Duodenal mucosa (tissue), 2 donors: ENCODE results near the gene GOLGA7B.

Experiments
- H3K27ac ChIP-seq: one replicate; pipeline ENCODE4 v1.7.0; 2013; ENCODE audit warnings: low read depth, low read length
- H3K27me3 ChIP-seq, 2 donors: one replicate each; pipeline ENCODE4 v1.7.0; 2013; ENCODE audit warnings: low read length in 2 of 2, control low read depth in 1 of 2; ENCODE audit not compliant: insufficient read depth in 2 of 2, control insufficient read depth in 1 of 2
- H3K36me3 ChIP-seq, 2 donors: one replicate each; pipeline ENCODE4 v1.7.0; 2013; ENCODE audit warnings: low read length in 2 of 2, control low read depth in 1 of 2; ENCODE audit not compliant: insufficient read depth in 2 of 2, control insufficient read depth in 1 of 2
- H3K4me1 ChIP-seq, 2 donors: one replicate each; pipeline ENCODE4 v1.7.0; 2013; ENCODE audit warnings: low read length in 2 of 2, control low read depth in 1 of 2; ENCODE audit not compliant: insufficient read depth in 2 of 2, control insufficient read depth in 1 of 2
- H3K4me3 ChIP-seq, 2 donors: one replicate each; pipeline ENCODE4 v1.7.0; 2013; ENCODE audit warnings: low read length in 2 of 2, low read depth in 1 of 2
- H3K9ac ChIP-seq, 2 donors: one replicate each; pipeline ENCODE4 v1.7.0; 2013; ENCODE audit warnings: low read length in 2 of 2, low read depth in 1 of 2
- H3K9me3 ChIP-seq, 2 donors: one replicate each; pipeline ENCODE4 v1.7.0; 2013; ENCODE audit warnings: low read length in 2 of 2, control low read depth in 1 of 2; ENCODE audit not compliant: control insufficient read depth in 1 of 2

The GOLGA7B gene

GRCh38 chr10:97914171-97914836 lies 64.7 kb downstream of the GOLGA7B start:
- no peaks in the 10 kb centered on the region for H3K36me3 ChIP-seq
- no peaks in the 10 kb centered on the region for H3K9me3 ChIP-seq
- no peak overlapping the region for H3K9ac ChIP-seq
- H3K4me1 ChIP-seq = peaks cover 0 to 4% of the 10 kb centered on the region in 2 donors
- H3K27ac ChIP-seq = no peak overlapping the region
- H3K27me3 ChIP-seq = peaks cover 3 to 5% of the 10 kb centered on the region in 2 donors
- H3K4me3 ChIP-seq = no peak overlapping the region

- no peak overlapping the region for H3K27ac ChIP-seq
- H3K27me3 ChIP-seq = peaks cover 3 to 5% of the 10 kb centered on the region in 2 donors
- H3K9ac ChIP-seq = no peak overlapping the region
- H3K9me3 ChIP-seq = no peaks in the 10 kb centered on the region
- no peak overlapping the region for H3K4me3 ChIP-seq
- H3K4me1 ChIP-seq = peaks cover 0 to 4% of the 10 kb centered on the region in 2 donors
- no peaks in the 10 kb centered on the region for H3K36me3 ChIP-seq
Observed at GRCh38 chr10:97914837-97915211, 65.2 kb downstream of the GOLGA7B start.

- no peak overlapping the region for H3K27ac ChIP-seq
- no peak overlapping the region for H3K4me3 ChIP-seq
- peaks cover 3 to 5% of the 10 kb centered on the region in 2 donors for H3K27me3 ChIP-seq
- H3K9ac ChIP-seq = no peak overlapping the region
- H3K4me1 ChIP-seq = peaks cover 0 to 4% of the 10 kb centered on the region in 2 donors
- H3K36me3 ChIP-seq = no peaks in the 10 kb centered on the region
- H3K9me3 ChIP-seq = no peaks in the 10 kb centered on the region
Observed at GRCh38 chr10:97915346-97916131, 65.9 kb downstream of the GOLGA7B start.

GRCh38 chr10:97916586-97916985 lies 66.9 kb downstream of the GOLGA7B start:
- Histone ChIP-seq H3K4me3 (no peak overlapping the region), H3K9me3 (no peaks in the 10 kb centered on the region), H3K27ac (no peak overlapping the region), H3K27me3 (peaks cover 3 to 5% of the 10 kb centered on the region in 2 donors), H3K36me3 (no peaks in the 10 kb centered on the region), H3K9ac (no peak overlapping the region), H3K4me1 (peaks cover 0 to 4% of the 10 kb centered on the region in 2 donors)

DNA sequence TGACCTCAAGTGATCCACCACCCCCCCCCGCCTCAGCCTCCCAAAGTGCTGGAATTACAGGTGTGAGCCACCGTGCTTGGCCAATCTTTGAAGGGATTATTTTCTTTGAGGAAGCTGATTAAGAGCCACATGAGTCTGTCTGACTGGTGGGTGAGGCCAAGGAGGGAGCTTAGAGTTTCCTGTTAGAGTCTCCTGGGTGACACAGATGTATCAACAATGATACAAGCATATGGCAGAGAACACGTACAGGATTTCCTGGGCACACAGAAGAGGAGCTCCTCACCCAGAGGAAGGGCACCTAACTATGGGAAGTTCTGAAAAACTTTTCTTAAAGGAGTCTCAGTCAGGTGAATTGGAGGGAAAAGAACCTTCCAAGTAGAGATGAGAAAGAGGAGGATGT lies 69.4 kb downstream of the GOLGA7B start:
- H3K27ac ChIP-seq = no peak overlapping the region
- H3K4me1 ChIP-seq = peaks cover 0 to 4% of the 10 kb centered on the region in 2 donors
- H3K9me3 ChIP-seq = no peaks in the 10 kb centered on the region
- no peak overlapping the region for H3K9ac ChIP-seq
- H3K4me3 ChIP-seq = no peak overlapping the region
- H3K27me3 ChIP-seq = peaks cover 3 to 5% of the 10 kb centered on the region in 2 donors
- H3K36me3 ChIP-seq = no peaks in the 10 kb centered on the region

- Histone ChIP-seq H3K36me3 (no peaks in the 10 kb centered on the region), H3K9ac (no peak overlapping the region), H3K4me1 (no peaks in the 10 kb centered on the region), H3K27ac (no peak overlapping the region), H3K4me3 (no peak overlapping the region), H3K27me3 (peaks cover 3 to 4% of the 10 kb centered on the region in 2 donors), H3K9me3 (no peaks in the 10 kb centered on the region)
Observed at GRCh38 chr10:97920865-97921264, 71.2 kb downstream of the GOLGA7B start.
